ENCODE data around the gene MIER1. TPM values are rescaled to one million over a fixed set of nuclear protein-coding genes. Genes with fewer than 3 reads are reported as not detected.
"Not testable (repeated sequence)": the region's sequence is repeated elsewhere in the genome, so short reads cannot be mapped to it uniquely, and the experiment has no call there.

Gene MIER1
- total and polyA plus RNA-seq, 9 donors = 16.2 to 51.2 (median 45.8) TPM

GRCh38 chr1:66893712-66894111 lies 31.1 kb upstream of the MIER1 start:
- Histone ChIP-seq H3K27ac (no peak overlapping the region), H3K36me3 (no peaks in the 10 kb centered on the region), H3K27me3 (no peaks in the 10 kb centered on the region), H3K4me3 (no peak overlapping the region), H3K4me1 (ENCODE audit: insufficient read depth) (no peaks in the 10 kb centered on the region), H3K9me3 (no peaks in the 10 kb centered on the region)
- TF ChIP-seq POLR2A (IDR thresholded peaks at IDR 0.05) = no peak
- TF ChIP-seq EP300 (IDR thresholded peaks at IDR 0.05) = no peak
- no peak for TF ChIP-seq CTCF (IDR thresholded peaks at IDR 0.05)
- intact Hi-C loops (cut with DNase I) = no loop called here
- WGBS, 3 donors = 95 to 97% (median 95%) methylated on average over 3 of the region's 3 CpGs
- no peak for DNase-seq

DNA sequence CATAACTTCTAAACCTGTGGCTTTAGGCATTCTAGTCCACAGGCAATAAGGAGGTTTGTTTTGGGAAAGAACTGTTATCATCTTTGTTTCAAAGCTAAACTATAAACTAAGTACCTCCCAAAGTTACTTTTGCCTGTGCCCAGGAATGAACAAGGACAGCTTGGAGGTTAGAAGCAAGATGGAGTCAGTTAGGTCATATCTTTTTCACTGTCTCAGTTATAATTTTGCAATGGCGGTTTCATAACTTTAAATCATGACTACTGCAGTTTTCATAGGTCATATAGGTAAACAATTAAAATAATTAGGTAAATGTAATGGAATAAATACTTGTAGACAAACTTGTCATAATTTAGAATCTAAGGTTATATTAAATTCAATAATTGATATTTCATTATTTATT lies 9.6 kb upstream of the MIER1 start:
- H3K36me3 ChIP-seq; H3K4me3 ChIP-seq; intact Hi-C loops (cut with DNase I); H3K9me3 ChIP-seq; DNase-seq; H3K27me3 ChIP-seq; H3K4me1 ChIP-seq (ENCODE audit: insufficient read depth); H3K27ac ChIP-seq: not testable (repeated sequence)
- WGBS, 3 donors = 74 to 92% (median 83%) methylated on average over 1 of the region's 1 CpG

- intact Hi-C loops (cut with DNase I) = no loop called here
- Histone ChIP-seq H3K4me3 (no peak overlapping the region), H3K4me1 (ENCODE audit: insufficient read depth) (no peaks in the 10 kb centered on the region), H3K9me3 (no peaks in the 10 kb centered on the region), H3K27me3 (no peaks in the 10 kb centered on the region), H3K36me3 (no peaks in the 10 kb centered on the region), H3K27ac (no peak overlapping the region)
- TF ChIP-seq POLR2A (IDR thresholded peaks at IDR 0.05) (no peak), CTCF (IDR thresholded peaks at IDR 0.05) (no peak), EP300 (IDR thresholded peaks at IDR 0.05) (no peak)
- WGBS, 3 donors = 48 to 55% (median 49%) methylated on average over 2 of the region's 2 CpGs
- no peak for DNase-seq
Observed at GRCh38 chr1:66916320-66916719, 8.5 kb upstream of the MIER1 start.

DNA sequence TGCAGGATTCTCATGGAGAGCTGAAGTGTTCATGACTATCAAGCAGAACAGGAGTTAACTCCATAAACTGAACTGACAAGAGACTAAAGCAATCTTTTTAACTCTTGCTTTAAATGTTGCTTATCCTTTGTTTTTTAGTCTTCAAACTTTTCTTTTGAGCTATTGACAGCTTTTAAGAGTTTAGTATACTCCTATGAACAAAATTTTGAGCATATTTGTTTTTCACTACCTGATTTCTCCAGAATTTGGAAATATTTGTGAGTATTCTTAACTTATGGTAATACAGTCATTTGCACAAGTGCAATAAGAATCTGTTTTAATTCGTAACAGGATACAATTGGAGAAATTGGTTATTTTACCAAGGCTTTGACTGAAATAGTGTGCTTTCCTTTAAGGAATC lies 7.3 kb upstream of the MIER1 start:
- no peaks in the 10 kb centered on the region for H3K36me3 ChIP-seq
- 98 to 100% (median 98%) methylated on average over 1 of the region's 1 CpG for WGBS, 3 donors
- no peak for DNase-seq

DNA sequence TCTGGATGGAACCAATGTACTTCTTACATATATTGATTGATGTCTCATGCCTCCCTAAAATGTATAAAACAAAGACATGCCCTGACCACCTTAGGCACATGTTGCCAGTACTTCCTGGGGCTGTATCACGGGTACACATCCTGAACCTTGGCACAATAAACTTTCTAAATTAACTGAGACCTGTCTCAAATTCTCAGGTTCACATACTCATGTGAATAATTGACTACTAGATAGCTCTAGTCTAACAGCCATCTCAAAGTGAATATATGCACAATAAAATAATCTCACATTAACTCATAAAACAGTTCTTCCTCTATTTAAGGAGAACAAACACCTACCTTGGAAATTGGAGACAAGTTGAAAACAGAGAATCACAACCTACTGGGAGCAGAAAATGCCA lies 5.7 kb upstream of the MIER1 start:
- Histone ChIP-seq H3K4me3 (no peak overlapping the region), H3K36me3 (no peaks in the 10 kb centered on the region), H3K9me3 (no peaks in the 10 kb centered on the region), H3K27me3 (no peaks in the 10 kb centered on the region), H3K4me1 (ENCODE audit: insufficient read depth) (peaks cover 7% of the 10 kb centered on the region), H3K27ac (no peak overlapping the region)
- DNase-seq = no peak
- intact Hi-C loops (cut with DNase I) = no loop called here
- no peak for TF ChIP-seq EP300 (IDR thresholded peaks at IDR 0.05)
- no peak for TF ChIP-seq CTCF (IDR thresholded peaks at IDR 0.05)
- TF ChIP-seq POLR2A (IDR thresholded peaks at IDR 0.05) = no peak
- WGBS, 3 donors = 91 to 96% (median 93%) methylated on average over 1 of the region's 1 CpG

More for the DNA sequence above, 7.3 kb upstream of the MIER1 start:
- TF ChIP-seq EP300 (IDR thresholded peaks at IDR 0.05) (no peak), POLR2A (IDR thresholded peaks at IDR 0.05) (no peak), CTCF (IDR thresholded peaks at IDR 0.05) (no peak)
- Histone ChIP-seq H3K9me3 (no peaks in the 10 kb centered on the region), H3K4me1 (ENCODE audit: insufficient read depth) (no peaks in the 10 kb centered on the region), H3K27ac (no peak overlapping the region), H3K27me3 (no peaks in the 10 kb centered on the region), H3K4me3 (no peak overlapping the region)
- intact Hi-C loops (cut with DNase I) = no loop called here

Measured in ovary (tissue), 9 donors.